IPS-18a (cell line): ENCODE data around the gene PTPRM.
"Not testable (repeated sequence)": the region's sequence is repeated elsewhere in the genome, so short reads cannot be mapped to it uniquely, and the experiment has no call there.

Experiments used
- H3K27ac ChIP-seq: one replicate; pipeline ENCODE4 v1.5.1; 2013; ENCODE audit warnings: low read length
- H3K27me3 ChIP-seq: one replicate; pipeline ENCODE4 v1.6.1; 2013; ENCODE audit warnings: mild to moderate bottlenecking, low read length; ENCODE audit not compliant: control insufficient read depth, insufficient read depth
- H3K36me3 ChIP-seq: one replicate; pipeline ENCODE4 v1.6.1; 2013; ENCODE audit warnings: low read depth, low read length; ENCODE audit not compliant: control insufficient read depth
- H3K4me1 ChIP-seq: one replicate; pipeline ENCODE4 v1.6.1; 2013; ENCODE audit warnings: low read depth, low read length; ENCODE audit not compliant: control insufficient read depth
- H3K4me3 ChIP-seq: one replicate; pipeline ENCODE4 v1.5.1; 2013; ENCODE audit warnings: low read length
- H3K9ac ChIP-seq: one replicate; pipeline ENCODE4 v1.6.1; 2013; ENCODE audit warnings: mild to moderate bottlenecking, low read length, moderate library complexity
- H3K9me3 ChIP-seq: one replicate; pipeline ENCODE4 v1.6.1; 2013; ENCODE audit warnings: low read depth, low read length; ENCODE audit not compliant: control insufficient read depth

The PTPRM gene

GRCh38 chr18:7730682-7731081, 163.6 kb downstream of the PTPRM start:
- Histone ChIP-seq H3K9ac (no peak overlapping the region), H3K36me3 (no peaks in the 10 kb centered on the region), H3K27ac (no peak overlapping the region), H3K27me3 (no peaks in the 10 kb centered on the region), H3K4me3 (no peak overlapping the region), H3K4me1 (peaks cover 9% of the 10 kb centered on the region), H3K9me3 (no peaks in the 10 kb centered on the region)

GRCh38 chr18:7733642-7734041, 166.5 kb downstream of the PTPRM start:
- no peaks in the 10 kb centered on the region for H3K36me3 ChIP-seq
- H3K9ac ChIP-seq, result no peak overlapping the region
- no peaks in the 10 kb centered on the region for H3K9me3 ChIP-seq
- no peak overlapping the region for H3K27ac ChIP-seq
- no peaks in the 10 kb centered on the region for H3K27me3 ChIP-seq
- H3K4me1 ChIP-seq, result peaks cover 9% of the 10 kb centered on the region
- no peak overlapping the region for H3K4me3 ChIP-seq

GRCh38 chr18:7735196-7735595, 168.1 kb downstream of the PTPRM start:
- Histone ChIP-seq H3K27me3 (no peaks in the 10 kb centered on the region), H3K4me1 (peaks cover 12% of the 10 kb centered on the region), H3K36me3 (no peaks in the 10 kb centered on the region), H3K27ac (no peak overlapping the region), H3K9ac (no peak overlapping the region), H3K4me3 (no peak overlapping the region), H3K9me3 (no peaks in the 10 kb centered on the region)

- H3K4me1 ChIP-seq, result peaks cover 14% of the 10 kb centered on the region
- H3K27me3 ChIP-seq, result no peaks in the 10 kb centered on the region
- H3K36me3 ChIP-seq, result no peaks in the 10 kb centered on the region
- no peak overlapping the region for H3K9ac ChIP-seq
- H3K9me3 ChIP-seq, result no peaks in the 10 kb centered on the region
- H3K4me3 ChIP-seq, result no peak overlapping the region
- no peak overlapping the region for H3K27ac ChIP-seq
These were observed 168.6 kb downstream of the PTPRM start for GRCh38 chr18:7735626-7736175.

- not testable (repeated sequence) for H3K9ac ChIP-seq, H3K27ac ChIP-seq, H3K9me3 ChIP-seq, H3K36me3 ChIP-seq, H3K4me3 ChIP-seq, H3K27me3 ChIP-seq
- H3K4me1 ChIP-seq, result peaks cover 23% of the 10 kb centered on the region
These were observed 169.4 kb downstream of the PTPRM start for GRCh38 chr18:7736526-7736925.

- no peaks in the 10 kb centered on the region for H3K9me3 ChIP-seq
- no peak overlapping the region for H3K4me3 ChIP-seq
- H3K4me1 ChIP-seq, result peaks cover 32% of the 10 kb centered on the region
- no peaks in the 10 kb centered on the region for H3K27me3 ChIP-seq
- no peaks in the 10 kb centered on the region for H3K36me3 ChIP-seq
- no peak overlapping the region for H3K27ac ChIP-seq
- no peak overlapping the region for H3K9ac ChIP-seq
These were observed 170.4 kb downstream of the PTPRM start for GRCh38 chr18:7737550-7737949.

DNA sequence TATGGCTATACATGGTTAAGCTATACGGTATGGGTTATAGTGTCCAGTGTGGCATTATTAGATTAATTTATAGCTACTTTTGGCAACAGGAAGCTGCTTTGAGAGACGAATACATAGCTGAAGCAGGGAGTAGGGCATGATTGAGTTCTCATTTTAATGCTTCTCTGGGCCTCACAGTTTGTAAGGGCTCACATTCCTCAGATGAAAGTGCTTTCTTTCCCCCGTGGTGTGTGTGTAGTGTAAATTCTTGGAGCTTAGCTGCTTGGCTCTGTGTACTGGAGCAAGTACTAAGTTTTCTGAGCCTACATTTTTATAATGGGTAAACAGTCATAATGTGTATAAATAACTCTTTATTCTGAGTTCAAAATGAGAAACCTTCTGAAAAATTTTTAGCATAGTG, 173.7 kb downstream of the PTPRM start:
- Histone ChIP-seq H3K4me1 (peaks cover 23% of the 10 kb centered on the region), H3K27me3 (no peaks in the 10 kb centered on the region), H3K4me3 (no peak overlapping the region), H3K36me3 (no peaks in the 10 kb centered on the region), H3K9ac (no peak overlapping the region), H3K27ac (no peak overlapping the region), H3K9me3 (peaks cover 7% of the 10 kb centered on the region)

DNA sequence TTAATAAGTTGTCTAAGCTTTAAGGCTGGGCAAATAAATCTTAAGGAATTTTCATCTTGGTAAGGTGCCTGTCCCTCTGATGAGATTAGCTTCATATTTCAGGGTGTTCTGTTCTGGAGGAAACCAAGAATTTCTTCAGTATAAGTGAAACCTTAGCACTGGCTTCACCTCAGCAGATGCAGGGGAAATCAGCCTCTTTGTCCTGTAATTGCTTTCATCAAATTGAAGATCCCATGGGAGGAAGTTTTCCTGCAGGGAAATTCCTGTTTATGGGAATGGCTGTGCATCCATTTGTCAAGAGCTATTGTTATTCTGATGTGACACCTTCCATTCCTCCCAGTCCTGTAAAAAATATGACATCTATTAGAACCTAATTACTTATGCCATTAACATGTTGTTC, 174.5 kb downstream of the PTPRM start:
- no peak overlapping the region for H3K9ac ChIP-seq
- no peak overlapping the region for H3K27ac ChIP-seq
- no peaks in the 10 kb centered on the region for H3K36me3 ChIP-seq
- H3K27me3 ChIP-seq, result no peaks in the 10 kb centered on the region
- peaks cover 23% of the 10 kb centered on the region for H3K4me1 ChIP-seq
- peaks cover 8% of the 10 kb centered on the region for H3K9me3 ChIP-seq
- no peak overlapping the region for H3K4me3 ChIP-seq

DNA sequence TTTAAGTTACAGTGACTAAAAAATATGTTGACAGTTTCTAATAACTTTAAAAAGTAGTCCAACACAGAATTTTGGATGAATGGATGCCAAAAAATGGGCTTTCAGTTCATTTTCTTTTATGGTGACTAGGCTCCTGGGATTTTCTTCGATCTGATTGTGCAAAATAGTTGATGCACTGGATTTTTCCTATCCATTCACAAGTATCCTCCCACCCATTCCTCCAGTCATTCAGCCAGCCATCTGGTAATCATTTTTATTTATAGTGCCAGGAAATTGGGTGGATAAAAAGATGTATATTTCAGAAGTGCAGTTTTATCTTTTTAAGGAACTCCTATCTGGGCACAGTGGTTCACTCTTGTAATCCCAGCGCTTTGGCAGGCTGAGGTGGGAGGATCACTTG, 175.1 kb downstream of the PTPRM start:
- Histone ChIP-seq H3K27me3 (no peaks in the 10 kb centered on the region), H3K4me1 (peaks cover 23% of the 10 kb centered on the region), H3K36me3 (no peaks in the 10 kb centered on the region), H3K9me3 (peaks cover 8% of the 10 kb centered on the region), H3K9ac (no peak overlapping the region), H3K4me3 (no peak overlapping the region), H3K27ac (no peak overlapping the region)

- no peaks in the 10 kb centered on the region for H3K27me3 ChIP-seq
- peaks cover 23% of the 10 kb centered on the region for H3K4me1 ChIP-seq
- no peak overlapping the region for H3K27ac ChIP-seq
- H3K4me3 ChIP-seq, result no peak overlapping the region
- H3K9ac ChIP-seq, result no peak overlapping the region
- no peaks in the 10 kb centered on the region for H3K36me3 ChIP-seq
- H3K9me3 ChIP-seq, result peaks cover 8% of the 10 kb centered on the region
These were observed 176.1 kb downstream of the PTPRM start for GRCh38 chr18:7743256-7743655.

DNA sequence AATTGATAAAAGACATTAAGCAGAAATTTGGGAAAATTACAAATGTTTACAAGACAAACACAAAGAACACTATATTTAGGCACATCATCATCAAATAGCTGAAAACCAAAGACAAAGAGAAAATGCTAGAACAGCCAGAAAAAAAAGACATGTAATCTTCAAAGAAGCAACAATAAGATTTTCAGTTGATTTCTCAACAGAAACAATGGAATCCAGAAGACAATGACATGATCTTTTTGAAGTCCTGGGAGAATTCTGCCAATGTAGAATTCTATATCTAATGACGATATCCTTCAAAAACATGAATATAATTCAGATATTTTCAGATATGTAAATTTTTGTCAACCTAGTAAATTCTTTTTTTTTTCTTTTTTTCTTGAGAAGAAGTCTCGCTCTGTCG, 179.0 kb downstream of the PTPRM start:
- no peak overlapping the region for H3K27ac ChIP-seq
- H3K4me3 ChIP-seq, result no peak overlapping the region
- no peaks in the 10 kb centered on the region for H3K27me3 ChIP-seq
- H3K9ac ChIP-seq, result no peak overlapping the region
- peaks cover 19% of the 10 kb centered on the region for H3K4me1 ChIP-seq
- no peaks in the 10 kb centered on the region for H3K36me3 ChIP-seq
- peaks cover 8% of the 10 kb centered on the region for H3K9me3 ChIP-seq

DNA sequence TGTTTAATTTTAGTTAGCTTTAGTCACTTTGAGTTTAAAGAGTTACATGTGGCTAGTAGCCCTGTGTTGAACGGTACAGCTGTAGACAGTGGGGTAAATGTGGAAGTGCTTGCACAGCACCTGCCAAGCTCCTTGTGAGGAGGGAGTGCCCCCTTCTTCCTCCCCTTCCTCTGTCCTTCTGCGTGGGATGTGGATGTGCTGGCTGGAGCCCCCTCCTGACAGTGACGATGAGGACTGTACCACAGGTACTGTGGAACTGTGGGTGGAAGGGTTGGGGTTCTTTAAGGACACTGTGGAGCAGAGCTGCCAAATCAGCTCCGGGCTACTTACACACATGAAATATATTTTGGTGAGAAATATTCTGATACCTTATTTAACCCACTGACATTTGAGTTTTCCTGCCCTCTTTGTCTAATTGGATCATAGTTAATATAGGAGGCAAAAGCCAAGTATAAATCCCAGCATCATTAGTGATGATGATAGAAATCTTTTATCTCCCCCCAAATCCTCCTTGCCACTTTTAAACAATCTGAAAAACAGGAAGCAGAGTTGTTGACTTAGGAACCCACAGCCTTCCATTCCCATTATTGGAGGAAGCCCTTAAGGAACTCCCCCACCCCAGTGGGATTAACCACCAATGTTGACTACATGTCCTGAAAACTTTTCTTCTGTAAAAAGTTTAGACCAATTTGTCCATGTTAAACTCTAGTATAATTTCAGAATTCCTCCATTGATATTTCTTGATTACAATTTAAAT, 181.3 kb downstream of the PTPRM start:
- no peak overlapping the region for H3K27ac ChIP-seq
- peaks cover 8% of the 10 kb centered on the region for H3K9me3 ChIP-seq
- no peaks in the 10 kb centered on the region for H3K27me3 ChIP-seq
- H3K4me3 ChIP-seq, result no peak overlapping the region
- H3K36me3 ChIP-seq, result no peaks in the 10 kb centered on the region
- H3K4me1 ChIP-seq, result peaks cover 5% of the 10 kb centered on the region
- no peak overlapping the region for H3K9ac ChIP-seq
